Measurements from ENCODE around the gene AMOTL2. TPM values are rescaled to one million over a fixed set of nuclear protein-coding genes. Genes with fewer than 3 reads are reported as not detected.

The AMOTL2 gene
- polyA plus RNA-seq, 1 of the 3 experiments (the other 2 are of a cell fraction): 185 TPM

- TF ChIP-seq CTCF (IDR thresholded peaks at IDR 0.05): no peak
- TF ChIP-seq JUND (IDR thresholded peaks at IDR 0.05): peak; percentile 83
- no peak for TF ChIP-seq FOXM1 (IDR thresholded peaks at IDR 0.05; ENCODE audit: low read depth)
Observed at GRCh38 chr3:134373271-134374104, 759 bp downstream of the AMOTL2 start (continued).

GRCh38 chr3:134372396-134373270, 1.6 kb downstream of the AMOTL2 start:
- peaks cover 41 to 46% of the 10 kb centered on the region in 2 experiments for H3K36me3 ChIP-seq (replicated peaks in 1 of 2; ENCODE audit: control insufficient read depth in 1 of 2, insufficient read depth in 2 of 2, low read length in 1 of 2)
- WGBS (ENCODE audit: low lambda C conversion rate): 46% methylated on average over 3 of the region's 9 CpGs
- H3K4me1 ChIP-seq (ENCODE audit: control insufficient read depth in 1 of 2, insufficient read depth in 2 of 2, low read depth in 1 of 2, low read length in 1 of 2): peaks cover 11 to 48% of the 10 kb centered on the region in 2 experiments; a peak in 3 of 4 replicates

More at GRCh38 chr3:134372396-134373270, 1.6 kb downstream of the AMOTL2 start:
- H4K20me1 ChIP-seq (ENCODE audit: insufficient read depth): peaks cover 55% of the 10 kb centered on the region
- H3K27ac ChIP-seq (ENCODE audit: low read depth in 2 of 2, low read length in 1 of 2): peak overlapping the region; percentile 88 to 99
- H3K9me3 ChIP-seq: no peaks in the 10 kb centered on the region
- no peaks in the 10 kb centered on the region for H3K27me3 ChIP-seq (ENCODE audit: insufficient read depth)
- peaks cover 45% of the 10 kb centered on the region for H3F3A ChIP-seq (replicated peaks; ENCODE audit: insufficient read depth)
- peak overlapping the region; percentile 89 for H3K4me2 ChIP-seq
- H3K79me2 ChIP-seq (ENCODE audit: insufficient read depth): peaks cover 71% of the 10 kb centered on the region
- peak overlapping the region; percentile 80 to 99 for H3K4me3 ChIP-seq (ENCODE audit: low read depth in 2 of 2, low read length in 1 of 2)
- TF ChIP-seq FOSL2 (IDR thresholded peaks at IDR 0.05; ENCODE audit: borderline replicate concordance, low read depth) (no peak), TEAD4 (IDR thresholded peaks at IDR 0.05; ENCODE audit: borderline replicate concordance, insufficient read depth) (no peak), YY1 (IDR thresholded peaks at IDR 0.05; ENCODE audit: low read depth) (no peak), FOXJ3 (CRISPR knock-in tag; IDR thresholded peaks at IDR 0.05) (no peak), EZH2phosphoT487 (IDR thresholded peaks at IDR 0.05; ENCODE audit: borderline replicate concordance, low read depth) (no peak), NFIC (IDR thresholded peaks at IDR 0.05; ENCODE audit: borderline replicate concordance) (no peak), RAD21 (IDR thresholded peaks at IDR 0.05; ENCODE audit: low read length) (no peak), SMC3 (IDR thresholded peaks at IDR 0.05; ENCODE audit: low read depth, low read length) (no peak), ELF1 (IDR thresholded peaks at IDR 0.05) (no peak), ZBTB33 (IDR thresholded peaks at IDR 0.05; ENCODE audit: borderline replicate concordance, low read depth) (no peak), POLR2AphosphoS5 (IDR thresholded peaks at IDR 0.05; ENCODE audit: low read depth, low read length) (no peak; the same call in 1 of the 2 replicates), PBX3 (IDR thresholded peaks at IDR 0.05) (no peak), CHD2 (IDR thresholded peaks at IDR 0.05; ENCODE audit: low read length, partially characterized antibody) (no peak), MXI1 (IDR thresholded peaks at IDR 0.05; ENCODE audit: low read depth, low read length) (no peak), RFX5 (IDR thresholded peaks at IDR 0.05; ENCODE audit: low read length) (no peak), MEF2A (IDR thresholded peaks at IDR 0.05; ENCODE audit: borderline replicate concordance, low read depth) (no peak), REST (IDR thresholded peaks at IDR 0.05; ENCODE audit: low read depth, low read length) (no peak)
- DNase-seq: no peak
- CTCF ChIA-PET: interaction anchor here (1.1 to 2.4 kb wide), 3 partner anchors 10 to 68 kb away, joined by 3 to 9 read pairs (median 5); no protein-coding TSS in a partner anchor
- no peaks in the 10 kb centered on the region for H3K9me2 ChIP-seq
- peak overlapping the region; percentile 100 for H3K9ac ChIP-seq
- POLR2A ChIA-PET: interaction anchor here (1.3 kb wide), 1 partner anchor 8 kb away, joined by 3 read pairs; no protein-coding TSS in a partner anchor
- no peak overlapping the region for H2AFZ ChIP-seq (ENCODE audit: low read depth)

Data from SK-N-SH (cell line).